ENCODE data around the gene DYNC2LI1.

DNA sequence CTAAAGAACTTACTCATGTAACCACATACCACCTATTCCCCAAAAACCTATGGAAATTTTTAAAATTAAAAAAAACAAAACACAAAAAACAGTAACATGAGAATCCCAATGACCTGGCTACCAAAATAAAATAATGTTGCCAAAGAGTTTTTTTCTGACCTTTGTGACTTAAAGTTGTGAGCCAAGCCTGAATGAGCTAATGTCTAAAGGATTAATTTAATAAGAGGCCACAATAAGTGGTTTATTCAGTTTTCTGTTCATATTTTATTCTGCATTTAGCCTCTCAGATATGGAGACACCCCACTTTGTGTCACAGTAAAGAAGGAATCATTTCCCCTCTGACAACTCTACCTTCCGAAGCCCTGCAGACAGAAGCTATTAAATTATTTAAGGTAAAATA, 42.6 kb upstream of the DYNC2LI1 start:
- TF ChIP-seq, protein P1, sequence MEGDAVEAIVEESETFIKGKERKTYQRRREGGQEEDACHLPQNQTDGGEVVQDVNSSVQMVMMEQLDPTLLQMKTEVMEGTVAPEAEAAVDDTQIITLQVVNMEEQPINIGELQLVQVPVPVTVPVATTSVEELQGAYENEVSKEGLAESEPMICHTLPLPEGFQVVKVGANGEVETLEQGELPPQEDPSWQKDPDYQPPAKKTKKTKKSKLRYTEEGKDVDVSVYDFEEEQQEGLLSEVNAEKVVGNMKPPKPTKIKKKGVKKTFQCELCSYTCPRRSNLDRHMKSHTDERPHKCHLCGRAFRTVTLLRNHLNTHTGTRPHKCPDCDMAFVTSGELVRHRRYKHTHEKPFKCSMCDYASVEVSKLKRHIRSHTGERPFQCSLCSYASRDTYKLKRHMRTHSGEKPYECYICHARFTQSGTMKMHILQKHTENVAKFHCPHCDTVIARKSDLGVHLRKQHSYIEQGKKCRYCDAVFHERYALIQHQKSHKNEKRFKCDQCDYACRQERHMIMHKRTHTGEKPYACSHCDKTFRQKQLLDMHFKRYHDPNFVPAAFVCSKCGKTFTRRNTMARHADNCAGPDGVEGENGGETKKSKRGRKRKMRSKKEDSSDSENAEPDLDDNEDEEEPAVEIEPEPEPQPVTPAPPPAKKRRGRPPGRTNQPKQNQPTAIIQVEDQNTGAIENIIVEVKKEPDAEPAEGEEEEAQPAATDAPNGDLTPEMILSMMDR (IDR thresholded peaks at IDR 0.05): no peak
- TF ChIP-seq POLR2A (IDR thresholded peaks at IDR 0.05): no peak
- TF ChIP-seq EP300 (IDR thresholded peaks at IDR 0.05): no peak
